ENCODE measurements around the gene PLA2G2E.

PLA2G2E gene

DNA sequence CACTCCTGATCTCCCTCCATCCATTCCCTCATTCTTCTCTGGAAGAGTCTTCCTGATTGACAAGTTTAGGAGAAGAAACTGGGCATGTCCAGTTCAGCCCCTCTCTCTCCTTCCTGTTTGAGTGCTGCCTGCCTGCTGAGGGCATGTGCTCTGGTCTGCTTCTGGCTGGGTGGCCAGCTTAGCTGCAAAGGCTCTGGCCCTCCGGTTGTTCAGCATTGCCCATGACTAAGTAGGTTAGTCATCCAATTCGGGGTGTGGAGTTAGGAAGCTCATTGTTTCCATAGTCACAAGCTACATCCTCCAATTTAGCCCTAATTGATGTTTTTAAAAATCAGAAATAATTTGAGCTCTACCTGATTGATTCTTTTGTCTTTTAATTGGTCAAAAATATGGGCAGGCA, 25.6 kb upstream of the PLA2G2E start:
- H3K4me3 ChIP-seq (ENCODE audit: low read length in 2 of 2) = no peak overlapping the region
- H3K9me3 ChIP-seq (ENCODE audit: control insufficient read depth in 2 of 2, low read length in 2 of 2) = no peaks in the 10 kb centered on the region
- H3K9ac ChIP-seq (ENCODE audit: low read length in 2 of 2) = no peak overlapping the region
- no peaks in the 10 kb centered on the region for H3K4me1 ChIP-seq (ENCODE audit: control insufficient read depth, insufficient read depth, low read length)
- H3K36me3 ChIP-seq (ENCODE audit: control insufficient read depth in 2 of 2, insufficient read depth in 2 of 2, low read length in 2 of 2) = no peaks in the 10 kb centered on the region
- peaks cover 8 to 9% of the 10 kb centered on the region in 2 donors for H3K27me3 ChIP-seq (ENCODE audit: control insufficient read depth in 1 of 2, insufficient read depth in 2 of 2, low read length in 2 of 2)
- H3K27ac ChIP-seq (ENCODE audit: low read length) = no peak overlapping the region

DNA sequence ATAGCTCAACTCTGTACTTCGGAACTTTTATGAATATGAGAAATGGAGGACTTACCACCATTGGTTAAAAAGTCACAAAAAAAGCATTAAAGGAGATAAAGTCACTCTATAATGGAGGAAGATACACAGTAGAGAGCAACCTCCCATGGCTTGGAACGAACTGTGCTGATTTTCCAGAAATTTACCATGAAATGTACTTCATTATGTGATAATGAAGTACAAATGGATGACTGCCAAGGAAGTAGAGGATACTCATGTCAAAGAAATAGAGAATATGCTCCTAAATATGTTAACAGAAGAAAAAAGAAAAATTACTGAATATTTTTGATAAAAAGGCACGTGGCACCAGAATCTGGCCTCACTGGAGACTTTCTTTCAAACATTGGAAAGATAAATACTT, 23.6 kb upstream of the PLA2G2E start:
- no peaks in the 10 kb centered on the region for H3K36me3 ChIP-seq (ENCODE audit: control insufficient read depth in 2 of 2, insufficient read depth in 2 of 2, low read length in 2 of 2)
- H3K9ac ChIP-seq (ENCODE audit: low read length in 2 of 2) = no peak overlapping the region
- no peaks in the 10 kb centered on the region for H3K9me3 ChIP-seq (ENCODE audit: control insufficient read depth in 2 of 2, low read length in 2 of 2)

DNA sequence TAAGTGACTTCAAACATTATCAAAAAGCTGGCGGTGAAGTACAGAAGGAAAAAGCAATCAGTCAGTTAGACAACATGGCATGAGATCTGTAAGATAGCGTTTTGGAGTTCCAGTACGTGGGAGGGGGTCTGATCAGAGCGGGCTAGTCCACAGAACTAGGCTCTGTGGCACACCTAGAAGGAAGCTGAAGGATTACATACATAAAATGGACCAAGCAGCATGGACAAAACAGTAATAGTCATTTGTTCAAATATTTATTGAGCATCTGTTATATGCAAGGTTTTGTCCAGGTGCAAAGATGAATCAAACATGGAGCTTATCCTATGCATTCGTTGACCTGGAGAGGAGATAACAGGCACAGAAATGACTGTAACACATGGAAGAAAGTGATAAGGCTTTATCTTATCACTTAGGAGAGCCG, 22.9 kb upstream of the PLA2G2E start:
- H3K27ac ChIP-seq (ENCODE audit: low read length) = no peak overlapping the region
- no peaks in the 10 kb centered on the region for H3K36me3 ChIP-seq (ENCODE audit: control insufficient read depth in 2 of 2, insufficient read depth in 2 of 2, low read length in 2 of 2)
- no peaks in the 10 kb centered on the region for H3K9me3 ChIP-seq (ENCODE audit: control insufficient read depth in 2 of 2, low read length in 2 of 2)
- H3K9ac ChIP-seq (ENCODE audit: low read length in 2 of 2) = no peak overlapping the region
- H3K4me1 ChIP-seq (ENCODE audit: control insufficient read depth, insufficient read depth, low read length) = no peaks in the 10 kb centered on the region
- peaks cover 5 to 6% of the 10 kb centered on the region in 2 donors for H3K27me3 ChIP-seq (ENCODE audit: control insufficient read depth in 1 of 2, insufficient read depth in 2 of 2, low read length in 2 of 2)
- H3K4me3 ChIP-seq (ENCODE audit: low read length in 2 of 2) = no peak overlapping the region

More for the DNA sequence above, 23.6 kb upstream of the PLA2G2E start:
- Histone ChIP-seq H3K4me1 (ENCODE audit: control insufficient read depth, insufficient read depth, low read length) (no peaks in the 10 kb centered on the region), H3K4me3 (ENCODE audit: low read length in 2 of 2) (no peak overlapping the region), H3K27ac (ENCODE audit: low read length) (no peak overlapping the region), H3K27me3 (ENCODE audit: control insufficient read depth in 1 of 2, insufficient read depth in 2 of 2, low read length in 2 of 2) (peaks cover 5 to 6% of the 10 kb centered on the region in 2 donors)

DNA sequence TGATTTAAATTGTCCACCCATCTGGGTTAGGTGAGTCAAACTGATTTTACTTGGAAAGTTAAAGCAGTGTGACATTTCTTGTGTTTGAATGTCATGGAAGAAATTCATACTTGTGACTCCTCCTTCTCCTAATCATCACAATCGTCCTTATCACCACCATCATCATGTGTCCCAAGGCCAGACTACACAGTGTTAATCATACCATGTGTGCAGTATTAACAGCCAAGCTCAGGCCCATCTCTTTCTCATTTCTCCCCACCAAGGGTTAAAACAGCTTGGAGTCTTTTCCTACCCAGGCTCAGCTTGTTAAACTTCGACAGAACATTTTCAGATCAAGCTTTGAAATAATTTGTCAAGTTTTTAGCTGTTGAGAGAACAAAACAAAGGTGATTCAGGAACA, 22.5 kb upstream of the PLA2G2E start:
- H3K9ac ChIP-seq (ENCODE audit: low read length in 2 of 2) = no peak overlapping the region
- H3K27me3 ChIP-seq (ENCODE audit: control insufficient read depth in 1 of 2, insufficient read depth in 2 of 2, low read length in 2 of 2) = peaks cover 5 to 6% of the 10 kb centered on the region in 2 donors
- no peak overlapping the region for H3K4me3 ChIP-seq (ENCODE audit: low read length in 2 of 2)
- no peaks in the 10 kb centered on the region for H3K9me3 ChIP-seq (ENCODE audit: control insufficient read depth in 2 of 2, low read length in 2 of 2)
- no peaks in the 10 kb centered on the region for H3K4me1 ChIP-seq (ENCODE audit: control insufficient read depth, insufficient read depth, low read length)
- no peak overlapping the region for H3K27ac ChIP-seq (ENCODE audit: low read length)
- H3K36me3 ChIP-seq (ENCODE audit: control insufficient read depth in 2 of 2, insufficient read depth in 2 of 2, low read length in 2 of 2) = no peaks in the 10 kb centered on the region

DNA sequence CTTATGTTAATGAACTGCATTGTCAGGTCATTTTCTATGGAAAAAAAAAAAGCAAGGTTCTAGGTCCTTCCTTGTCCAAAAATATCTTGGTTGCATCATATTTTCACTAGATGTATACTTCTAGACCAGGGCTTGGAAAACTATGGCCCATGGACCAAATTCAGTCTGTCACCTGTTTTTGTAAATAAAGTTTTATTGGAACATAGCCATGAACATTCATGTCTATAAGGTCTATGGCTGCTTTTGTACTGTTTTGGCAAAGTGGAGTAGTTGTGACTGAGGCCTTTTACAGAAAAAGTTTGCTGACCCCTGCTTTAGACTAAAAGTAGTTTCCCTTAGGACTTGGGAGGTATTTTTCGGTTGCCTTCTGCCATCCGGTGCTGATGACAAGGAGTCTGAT, 19.2 kb upstream of the PLA2G2E start:
- Histone ChIP-seq H3K36me3 (ENCODE audit: control insufficient read depth in 2 of 2, insufficient read depth in 2 of 2, low read length in 2 of 2) (no peaks in the 10 kb centered on the region), H3K4me3 (ENCODE audit: low read length in 2 of 2) (no peak overlapping the region), H3K27me3 (ENCODE audit: control insufficient read depth in 1 of 2, insufficient read depth in 2 of 2, low read length in 2 of 2) (peaks cover 0 to 5% of the 10 kb centered on the region in 2 donors), H3K27ac (ENCODE audit: low read length) (no peak overlapping the region), H3K9ac (ENCODE audit: low read length in 2 of 2) (no peak overlapping the region), H3K4me1 (ENCODE audit: control insufficient read depth, insufficient read depth, low read length) (no peaks in the 10 kb centered on the region), H3K9me3 (ENCODE audit: control insufficient read depth in 2 of 2, low read length in 2 of 2) (no peaks in the 10 kb centered on the region)

DNA sequence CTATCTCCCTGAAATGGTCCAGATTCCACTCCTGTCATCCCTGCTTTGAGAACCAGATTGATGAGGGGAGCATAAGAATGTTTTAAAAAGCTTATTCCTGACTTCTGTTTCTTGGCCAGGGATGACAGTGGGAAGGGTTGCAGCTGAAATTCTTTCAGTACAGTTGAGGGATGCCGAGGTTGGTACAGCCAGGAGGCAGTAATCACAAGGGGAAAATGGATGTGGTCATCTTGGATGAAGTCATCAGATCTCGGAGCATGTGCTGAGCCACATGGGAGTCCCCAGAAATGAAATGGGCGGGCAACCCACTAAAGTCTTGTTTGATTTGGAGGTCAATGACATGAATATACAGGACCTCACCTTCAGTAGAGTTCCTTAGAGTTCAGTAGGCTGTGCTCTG, 18.7 kb upstream of the PLA2G2E start:
- no peak overlapping the region for H3K9ac ChIP-seq (ENCODE audit: low read length in 2 of 2)
- H3K4me1 ChIP-seq (ENCODE audit: control insufficient read depth, insufficient read depth, low read length) = no peaks in the 10 kb centered on the region
- H3K9me3 ChIP-seq (ENCODE audit: control insufficient read depth in 2 of 2, low read length in 2 of 2) = no peaks in the 10 kb centered on the region
- H3K27me3 ChIP-seq (ENCODE audit: control insufficient read depth in 1 of 2, insufficient read depth in 2 of 2, low read length in 2 of 2) = peaks cover 0 to 5% of the 10 kb centered on the region in 2 donors
- no peak overlapping the region for H3K4me3 ChIP-seq (ENCODE audit: low read length in 2 of 2)
- H3K27ac ChIP-seq (ENCODE audit: low read length) = no peak overlapping the region
- no peaks in the 10 kb centered on the region for H3K36me3 ChIP-seq (ENCODE audit: control insufficient read depth in 2 of 2, insufficient read depth in 2 of 2, low read length in 2 of 2)

DNA sequence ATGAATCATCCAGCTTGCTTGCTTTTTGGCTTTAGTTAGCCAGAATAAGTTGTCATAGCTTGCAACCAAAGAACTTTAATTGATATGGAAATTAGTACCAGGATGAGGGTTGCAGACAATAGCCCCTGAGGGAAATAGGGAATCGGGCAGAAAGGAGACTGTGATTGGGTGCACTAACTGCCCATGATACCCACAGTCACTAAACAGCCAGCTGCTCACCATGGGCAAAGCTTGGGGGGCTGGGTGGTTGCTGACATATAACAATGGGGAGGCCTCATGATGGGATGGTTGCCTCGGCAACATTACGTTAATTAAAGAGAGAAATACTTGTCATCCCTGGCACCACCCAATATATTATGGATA, 17.8 kb upstream of the PLA2G2E start:
- H3K4me1 ChIP-seq (ENCODE audit: control insufficient read depth, insufficient read depth, low read length) = no peaks in the 10 kb centered on the region
- no peak overlapping the region for H3K4me3 ChIP-seq (ENCODE audit: low read length in 2 of 2)
- no peaks in the 10 kb centered on the region for H3K36me3 ChIP-seq (ENCODE audit: control insufficient read depth in 2 of 2, insufficient read depth in 2 of 2, low read length in 2 of 2)
- H3K9me3 ChIP-seq (ENCODE audit: control insufficient read depth in 2 of 2, low read length in 2 of 2) = no peaks in the 10 kb centered on the region
- no peak overlapping the region for H3K27ac ChIP-seq (ENCODE audit: low read length)
- H3K27me3 ChIP-seq (ENCODE audit: control insufficient read depth in 1 of 2, insufficient read depth in 2 of 2, low read length in 2 of 2) = peaks cover 0 to 5% of the 10 kb centered on the region in 2 donors
- no peak overlapping the region for H3K9ac ChIP-seq (ENCODE audit: low read length in 2 of 2)

DNA sequence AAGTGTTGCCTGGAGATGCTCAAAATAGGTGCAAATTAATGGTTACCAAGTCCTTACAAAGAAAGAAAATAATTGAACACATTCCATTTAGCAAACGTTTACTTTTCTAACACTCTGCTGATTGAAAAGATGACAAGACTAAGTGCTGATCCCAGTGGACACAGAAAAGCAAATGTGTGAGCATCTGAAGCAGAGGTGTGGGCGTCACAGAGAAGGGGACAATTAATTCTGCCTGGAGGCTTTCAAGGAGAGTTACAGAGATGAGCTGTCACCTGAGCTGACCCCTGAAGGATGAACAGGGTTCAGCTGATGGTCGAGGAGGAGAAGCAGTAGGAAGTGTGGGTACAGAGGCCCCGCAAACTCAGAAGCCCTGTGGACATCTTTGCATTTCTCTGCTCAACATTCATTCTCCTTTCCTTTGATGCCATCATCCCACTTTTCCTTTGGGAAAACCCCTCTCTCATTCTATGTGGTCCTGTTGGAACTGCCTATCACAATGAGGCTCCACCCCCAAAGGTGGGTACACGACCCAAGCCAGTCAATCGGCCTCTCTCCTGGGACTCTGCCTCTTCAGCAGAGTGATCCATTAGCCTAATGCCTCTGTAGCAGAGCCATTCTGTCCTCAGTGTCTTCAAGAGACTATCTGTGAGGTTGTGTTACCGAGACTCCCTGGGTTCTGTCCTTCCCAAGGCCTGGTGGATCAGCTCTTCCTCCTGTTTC, 17.2 kb upstream of the PLA2G2E start:
- no peaks in the 10 kb centered on the region for H3K4me1 ChIP-seq (ENCODE audit: control insufficient read depth, insufficient read depth, low read length)

DNA sequence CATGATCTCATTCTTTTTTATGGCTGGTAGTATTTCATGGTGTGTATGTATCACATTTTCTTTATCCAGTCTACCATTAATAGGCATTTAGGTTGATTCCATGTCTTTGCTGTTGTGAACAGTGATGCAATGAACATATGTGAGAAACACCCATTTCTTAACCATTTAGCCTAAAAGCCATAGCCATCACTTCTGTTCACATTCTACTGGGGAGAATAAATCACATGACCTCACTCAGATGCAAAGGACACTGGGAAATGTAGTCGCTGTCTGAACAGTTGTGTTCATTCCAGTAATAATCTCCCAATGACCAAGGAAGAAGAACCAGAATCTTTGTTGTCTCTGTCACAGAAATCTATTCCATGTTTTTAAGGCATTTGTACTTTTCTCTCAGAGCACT, 15.1 kb upstream of the PLA2G2E start:
- H3K4me3 ChIP-seq (ENCODE audit: low read length in 2 of 2) = no peak overlapping the region

More for the DNA sequence above, 17.2 kb upstream of the PLA2G2E start:
- Histone ChIP-seq H3K4me3 (ENCODE audit: low read length in 2 of 2) (no peak overlapping the region), H3K36me3 (ENCODE audit: control insufficient read depth in 2 of 2, insufficient read depth in 2 of 2, low read length in 2 of 2) (no peaks in the 10 kb centered on the region), H3K9ac (ENCODE audit: low read length in 2 of 2) (no peak overlapping the region), H3K9me3 (ENCODE audit: control insufficient read depth in 2 of 2, low read length in 2 of 2) (no peaks in the 10 kb centered on the region), H3K27me3 (ENCODE audit: control insufficient read depth in 1 of 2, insufficient read depth in 2 of 2, low read length in 2 of 2) (peaks cover 0 to 3% of the 10 kb centered on the region in 2 donors), H3K27ac (ENCODE audit: low read length) (no peak overlapping the region)

DNA sequence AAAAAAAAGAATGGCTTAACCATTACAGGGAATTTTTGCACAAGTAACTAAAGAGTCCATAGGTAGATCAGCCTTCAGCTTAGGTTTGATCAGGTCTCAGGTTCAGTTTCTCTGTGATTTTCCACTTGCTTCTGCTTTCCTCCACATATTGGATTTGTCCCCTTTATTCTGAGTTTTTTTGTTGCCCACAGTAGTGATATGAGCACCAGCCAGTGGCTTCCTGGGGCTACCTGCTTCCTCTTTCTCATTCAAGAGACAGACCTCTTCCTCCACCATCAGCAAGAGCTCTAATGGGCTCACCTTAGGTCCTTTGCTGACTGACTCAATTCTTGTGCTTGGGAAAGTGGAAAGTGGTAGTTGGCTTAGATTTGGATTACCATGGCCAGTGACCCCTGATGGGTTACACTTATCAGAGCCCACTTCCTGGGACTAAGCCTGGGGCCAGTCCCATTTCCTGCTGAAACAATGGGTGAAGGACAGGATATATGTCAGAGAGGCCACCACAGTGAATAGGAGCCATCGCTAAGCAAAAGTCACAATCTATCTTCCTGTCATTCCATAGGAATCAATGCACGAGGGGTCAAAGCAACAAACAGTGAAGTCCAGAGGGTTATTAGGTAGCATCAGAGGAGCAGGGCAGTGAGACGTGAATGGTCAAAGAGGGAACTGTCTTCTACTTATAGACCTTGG, 12.8 kb upstream of the PLA2G2E start:
- Histone ChIP-seq H3K27me3 (ENCODE audit: control insufficient read depth in 1 of 2, insufficient read depth in 2 of 2, low read length in 2 of 2) (no peaks in the 10 kb centered on the region), H3K4me1 (ENCODE audit: control insufficient read depth, insufficient read depth, low read length) (no peaks in the 10 kb centered on the region), H3K9ac (ENCODE audit: low read length in 2 of 2) (no peak overlapping the region), H3K27ac (ENCODE audit: low read length) (no peak overlapping the region), H3K9me3 (ENCODE audit: control insufficient read depth in 2 of 2, low read length in 2 of 2) (peaks cover 15 to 18% of the 10 kb centered on the region in 2 donors), H3K4me3 (ENCODE audit: low read length in 2 of 2) (no peak overlapping the region), H3K36me3 (ENCODE audit: control insufficient read depth in 2 of 2, insufficient read depth in 2 of 2, low read length in 2 of 2) (no peaks in the 10 kb centered on the region)

More for the DNA sequence above, 15.1 kb upstream of the PLA2G2E start:
- no peaks in the 10 kb centered on the region for H3K36me3 ChIP-seq (ENCODE audit: control insufficient read depth in 2 of 2, insufficient read depth in 2 of 2, low read length in 2 of 2)
- no peak overlapping the region for H3K27ac ChIP-seq (ENCODE audit: low read length)
- H3K4me1 ChIP-seq (ENCODE audit: control insufficient read depth, insufficient read depth, low read length) = no peaks in the 10 kb centered on the region
- H3K9ac ChIP-seq (ENCODE audit: low read length in 2 of 2) = no peak overlapping the region
- H3K27me3 ChIP-seq (ENCODE audit: control insufficient read depth in 1 of 2, insufficient read depth in 2 of 2, low read length in 2 of 2) = no peaks in the 10 kb centered on the region
- H3K9me3 ChIP-seq (ENCODE audit: control insufficient read depth in 2 of 2, low read length in 2 of 2) = peaks cover 0 to 3% of the 10 kb centered on the region in 2 donors

DNA sequence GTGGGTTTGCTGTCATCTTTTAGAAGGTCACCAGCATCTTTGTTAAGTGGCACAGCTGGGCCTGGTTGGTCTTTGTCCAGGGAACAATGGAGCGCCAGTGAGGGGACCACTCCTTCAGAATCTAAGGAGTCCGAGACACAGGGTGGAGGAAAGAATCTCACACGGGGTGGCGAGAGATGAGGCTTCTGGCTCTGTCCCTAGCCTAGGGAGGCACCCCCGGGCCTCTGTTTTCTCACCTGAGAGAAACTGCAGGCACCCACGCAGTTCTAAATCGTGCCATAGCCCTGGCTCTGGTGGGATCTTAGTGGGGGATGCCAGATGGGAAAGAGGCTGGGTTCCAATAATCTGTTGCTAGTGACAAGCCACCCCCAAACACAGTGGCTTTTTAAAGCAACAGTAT, 10.9 kb upstream of the PLA2G2E start:
- H3K4me1 ChIP-seq (ENCODE audit: control insufficient read depth, insufficient read depth, low read length) = no peaks in the 10 kb centered on the region
- H3K9me3 ChIP-seq (ENCODE audit: control insufficient read depth in 2 of 2, low read length in 2 of 2) = peaks cover 20 to 22% of the 10 kb centered on the region in 2 donors
- no peaks in the 10 kb centered on the region for H3K27me3 ChIP-seq (ENCODE audit: control insufficient read depth in 1 of 2, insufficient read depth in 2 of 2, low read length in 2 of 2)
- no peak overlapping the region for H3K9ac ChIP-seq (ENCODE audit: low read length in 2 of 2)
- no peak overlapping the region for H3K27ac ChIP-seq (ENCODE audit: low read length)
- H3K36me3 ChIP-seq (ENCODE audit: control insufficient read depth in 2 of 2, insufficient read depth in 2 of 2, low read length in 2 of 2) = no peaks in the 10 kb centered on the region
- H3K4me3 ChIP-seq (ENCODE audit: low read length in 2 of 2) = no peak overlapping the region
